Nephron (organoid): ENCODE results near the gene GRIK4.
A peak's percentile ranks its signal among the peaks of the same experiment; 100 is the strongest.

ENCODE experiments used
- H3K27ac Mint-ChIP-seq, 3 experiments: 2 replicates each; pipeline ENCODE4 v1.8.0; 2020; ENCODE audit warnings: mixed read lengths in 3 of 3, mild to moderate bottlenecking in 2 of 3, moderate library complexity in 1 of 3
- H3K27me3 Mint-ChIP-seq: 2 replicates; pipeline ENCODE4 v1.8.0; 2021; ENCODE audit warnings: low read depth, mild to moderate bottlenecking, moderate library complexity, mixed read lengths
- H3K36me3 Mint-ChIP-seq: 2 replicates; pipeline ENCODE4 v1.8.0; 2020; ENCODE audit warnings: low read depth, mixed read lengths
- H3K4me1 Mint-ChIP-seq: 2 replicates; pipeline ENCODE4 v1.8.0; 2020; ENCODE audit warnings: mixed read lengths
- H3K4me3 Mint-ChIP-seq, 3 experiments: 2 replicates each; pipeline ENCODE4 v1.8.0; 2020; ENCODE audit warnings: mild to moderate bottlenecking in 3 of 3, mixed read lengths in 3 of 3, moderate library complexity in 2 of 3
- H3K9me3 Mint-ChIP-seq: 2 replicates; pipeline ENCODE4 v1.8.0; 2020; ENCODE audit warnings: mixed read lengths
- CTCF ChIP-seq, 3 experiments: fragments of 200-600 bp; sonication (generic); IDR thresholded peaks; one replicate each; pipeline ENCODE4 v1.5.0; 2021; ENCODE audit warnings: antibody characterized with exemption in 3 of 3; ENCODE audit not compliant: unreplicated experiment in 3 of 3

Gene GRIK4

GRCh38 chr11:120657306-120658070 is 145.9 kb downstream of the GRIK4 start:
- no peaks in the 10 kb centered on the region for H3K4me1 Mint-ChIP-seq
- H3K36me3 Mint-ChIP-seq = no peaks in the 10 kb centered on the region
- no peak overlapping the region for H3K4me3 Mint-ChIP-seq
- H3K27me3 Mint-ChIP-seq = peaks cover 27% of the 10 kb centered on the region
- TF ChIP-seq CTCF (IDR thresholded peaks at IDR 0.05; ENCODE audit: unreplicated experiment in 3 of 3) = no peak
- H3K27ac Mint-ChIP-seq = no peak overlapping the region
- no peaks in the 10 kb centered on the region for H3K9me3 Mint-ChIP-seq

GRCh38 chr11:120658071-120658423 is 146.5 kb downstream of the GRIK4 start:
- H3K4me3 Mint-ChIP-seq = no peak overlapping the region
- peaks cover 28% of the 10 kb centered on the region for H3K27me3 Mint-ChIP-seq
- no peaks in the 10 kb centered on the region for H3K36me3 Mint-ChIP-seq
- no peak for TF ChIP-seq CTCF (IDR thresholded peaks at IDR 0.05; ENCODE audit: unreplicated experiment in 3 of 3)
- no peaks in the 10 kb centered on the region for H3K9me3 Mint-ChIP-seq
- H3K27ac Mint-ChIP-seq = no peak overlapping the region
- H3K4me1 Mint-ChIP-seq = no peaks in the 10 kb centered on the region

- no peak overlapping the region for H3K4me3 Mint-ChIP-seq
- H3K27ac Mint-ChIP-seq = no peak overlapping the region
Measured at GRCh38 chr11:120659076-120659475, 147.5 kb downstream of the GRIK4 start.

GRCh38 chr11:120660024-120660565 is 148.5 kb downstream of the GRIK4 start:
- Mint-ChIP-seq H3K27me3 (peaks cover 27% of the 10 kb centered on the region), H3K9me3 (no peaks in the 10 kb centered on the region), H3K4me1 (no peaks in the 10 kb centered on the region), H3K4me3 (no peak overlapping the region), H3K27ac (no peak overlapping the region), H3K36me3 (no peaks in the 10 kb centered on the region)
- peak in 2 of 3 experiments; percentile 26 to 47 for TF ChIP-seq CTCF (IDR thresholded peaks at IDR 0.05; ENCODE audit: unreplicated experiment in 3 of 3)

More at GRCh38 chr11:120659076-120659475, 147.5 kb downstream of the GRIK4 start:
- H3K4me1 Mint-ChIP-seq = no peaks in the 10 kb centered on the region
- H3K9me3 Mint-ChIP-seq = no peaks in the 10 kb centered on the region
- no peaks in the 10 kb centered on the region for H3K36me3 Mint-ChIP-seq
- TF ChIP-seq CTCF (IDR thresholded peaks at IDR 0.05; ENCODE audit: unreplicated experiment in 3 of 3) = no peak
- H3K27me3 Mint-ChIP-seq = peaks cover 25% of the 10 kb centered on the region

- no peak for TF ChIP-seq CTCF (IDR thresholded peaks at IDR 0.05; ENCODE audit: unreplicated experiment in 3 of 3)
- peaks cover 41% of the 10 kb centered on the region for H3K27me3 Mint-ChIP-seq
- H3K27ac Mint-ChIP-seq = no peak overlapping the region
- no peaks in the 10 kb centered on the region for H3K36me3 Mint-ChIP-seq
- H3K4me3 Mint-ChIP-seq = no peak overlapping the region
- no peaks in the 10 kb centered on the region for H3K9me3 Mint-ChIP-seq
- H3K4me1 Mint-ChIP-seq = no peaks in the 10 kb centered on the region
Measured at GRCh38 chr11:120662071-120662676, 150.6 kb downstream of the GRIK4 start.
